ENCODE data around the gene LY6G5C. TPM values are rescaled to one million over a fixed set of nuclear protein-coding genes. Genes with fewer than 3 reads are reported as not detected.

Gene LY6G5C
- total and polyA plus RNA-seq, 9 of the 15 experiments (the other 6 are each of a cell fraction or from before 2014, with no cell fraction given), result 0.10 to 0.67 (median 0.46) TPM; not detected in 4

DNA sequence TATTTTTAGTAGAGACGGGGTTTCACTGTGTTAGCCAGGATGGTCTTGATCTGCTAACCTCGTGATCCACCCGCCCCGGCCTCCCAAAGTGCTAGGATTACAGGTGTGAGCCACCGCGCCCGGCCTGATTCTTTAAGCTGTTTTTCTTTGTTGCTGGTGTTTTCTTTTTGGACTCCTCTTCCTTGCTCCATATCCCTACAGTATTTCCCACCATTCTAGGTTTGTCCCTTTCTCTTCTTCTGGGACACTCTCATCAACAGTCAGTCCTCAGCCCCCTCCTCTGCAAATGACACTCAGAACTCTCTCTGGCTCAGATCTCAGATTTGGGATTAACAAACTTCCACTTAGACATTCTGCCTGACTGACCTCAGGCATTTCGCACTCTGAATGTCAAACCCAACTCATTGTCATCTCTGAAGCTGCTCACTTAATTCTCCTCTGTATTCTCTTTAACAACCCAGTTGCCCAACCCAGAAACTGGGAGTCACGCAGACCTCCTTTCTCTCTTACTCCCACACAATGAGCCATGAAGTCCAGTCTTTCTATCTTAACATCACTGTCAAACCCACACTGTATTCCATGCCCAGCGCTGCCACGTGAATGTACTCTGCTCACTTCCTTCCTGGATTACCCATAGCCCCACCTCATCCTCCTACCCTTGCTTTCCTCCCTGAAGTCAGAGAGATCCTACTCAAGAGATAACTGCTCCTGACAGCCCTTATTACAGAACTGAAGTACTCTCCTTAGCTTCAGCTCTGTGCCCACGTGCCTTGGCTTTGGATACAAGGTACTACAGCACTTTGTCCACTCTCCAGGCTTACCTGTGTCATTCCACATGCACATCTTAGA is 44.9 kb upstream of the LY6G5C start (continued):
- TF ChIP-seq ZNF644 (tag; IDR thresholded peaks at IDR 0.05; ENCODE audit: low read depth) (no peak; the same call in 1 of the 2 replicates), POU5F1 (IDR thresholded peaks at IDR 0.05; ENCODE audit: borderline replicate concordance, low read depth, low read length, partially characterized antibody) (no peak), TCF7 (IDR thresholded peaks at IDR 0.05; ENCODE audit: borderline replicate concordance) (no peak), HMG20A (CRISPR knock-in tag; conservative IDR thresholded peaks at IDR 0.05) (0 out of 2 replicates have a peak, but pooled peaks have one; percentile 60), NCOR1 (IDR thresholded peaks at IDR 0.05) (no peak), ZSCAN32 (CRISPR knock-in tag; IDR thresholded peaks at IDR 0.05) (no peak), ZNF354B (CRISPR knock-in tag; IDR thresholded peaks at IDR 0.05) (peak; percentile 67; the same call in 1 of the 2 replicates), TAF7 (tag; IDR thresholded peaks at IDR 0.05) (no peak), RCOR1 (IDR thresholded peaks at IDR 0.05; ENCODE audit: borderline replicate concordance in 1 of 2, low read depth in 2 of 2, low read length in 2 of 2) (no peak)
- TF ChIP-seq, protein P1, sequence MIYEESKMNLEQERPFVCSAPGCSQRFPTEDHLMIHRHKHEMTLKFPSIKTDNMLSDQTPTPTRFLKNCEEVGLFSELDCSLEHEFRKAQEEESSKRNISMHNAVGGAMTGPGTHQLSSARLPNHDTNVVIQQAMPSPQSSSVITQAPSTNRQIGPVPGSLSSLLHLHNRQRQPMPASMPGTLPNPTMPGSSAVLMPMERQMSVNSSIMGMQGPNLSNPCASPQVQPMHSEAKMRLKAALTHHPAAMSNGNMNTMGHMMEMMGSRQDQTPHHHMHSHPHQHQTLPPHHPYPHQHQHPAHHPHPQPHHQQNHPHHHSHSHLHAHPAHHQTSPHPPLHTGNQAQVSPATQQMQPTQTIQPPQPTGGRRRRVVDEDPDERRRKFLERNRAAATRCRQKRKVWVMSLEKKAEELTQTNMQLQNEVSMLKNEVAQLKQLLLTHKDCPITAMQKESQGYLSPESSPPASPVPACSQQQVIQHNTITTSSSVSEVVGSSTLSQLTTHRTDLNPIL (CRISPR knock-in tag; IDR thresholded peaks at IDR 0.05), result peak; percentile 39; the same call in 1 of the 2 replicates
- TF ChIP-seq, protein P2, sequence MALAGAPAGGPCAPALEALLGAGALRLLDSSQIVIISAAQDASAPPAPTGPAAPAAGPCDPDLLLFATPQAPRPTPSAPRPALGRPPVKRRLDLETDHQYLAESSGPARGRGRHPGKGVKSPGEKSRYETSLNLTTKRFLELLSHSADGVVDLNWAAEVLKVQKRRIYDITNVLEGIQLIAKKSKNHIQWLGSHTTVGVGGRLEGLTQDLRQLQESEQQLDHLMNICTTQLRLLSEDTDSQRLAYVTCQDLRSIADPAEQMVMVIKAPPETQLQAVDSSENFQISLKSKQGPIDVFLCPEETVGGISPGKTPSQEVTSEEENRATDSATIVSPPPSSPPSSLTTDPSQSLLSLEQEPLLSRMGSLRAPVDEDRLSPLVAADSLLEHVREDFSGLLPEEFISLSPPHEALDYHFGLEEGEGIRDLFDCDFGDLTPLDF (CRISPR knock-in tag; IDR thresholded peaks at IDR 0.05), result no peak
- TF ChIP-seq, protein P3, sequence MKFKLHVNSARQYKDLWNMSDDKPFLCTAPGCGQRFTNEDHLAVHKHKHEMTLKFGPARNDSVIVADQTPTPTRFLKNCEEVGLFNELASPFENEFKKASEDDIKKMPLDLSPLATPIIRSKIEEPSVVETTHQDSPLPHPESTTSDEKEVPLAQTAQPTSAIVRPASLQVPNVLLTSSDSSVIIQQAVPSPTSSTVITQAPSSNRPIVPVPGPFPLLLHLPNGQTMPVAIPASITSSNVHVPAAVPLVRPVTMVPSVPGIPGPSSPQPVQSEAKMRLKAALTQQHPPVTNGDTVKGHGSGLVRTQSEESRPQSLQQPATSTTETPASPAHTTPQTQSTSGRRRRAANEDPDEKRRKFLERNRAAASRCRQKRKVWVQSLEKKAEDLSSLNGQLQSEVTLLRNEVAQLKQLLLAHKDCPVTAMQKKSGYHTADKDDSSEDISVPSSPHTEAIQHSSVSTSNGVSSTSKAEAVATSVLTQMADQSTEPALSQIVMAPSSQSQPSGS (CRISPR knock-in tag; IDR thresholded peaks at IDR 0.05), result no peak
- TF ChIP-seq, protein P4, sequence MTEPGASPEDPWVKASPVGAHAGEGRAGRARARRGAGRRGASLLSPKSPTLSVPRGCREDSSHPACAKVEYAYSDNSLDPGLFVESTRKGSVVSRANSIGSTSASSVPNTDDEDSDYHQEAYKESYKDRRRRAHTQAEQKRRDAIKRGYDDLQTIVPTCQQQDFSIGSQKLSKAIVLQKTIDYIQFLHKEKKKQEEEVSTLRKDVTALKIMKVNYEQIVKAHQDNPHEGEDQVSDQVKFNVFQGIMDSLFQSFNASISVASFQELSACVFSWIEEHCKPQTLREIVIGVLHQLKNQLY (CRISPR knock-in tag; conservative IDR thresholded peaks at IDR 0.05), result 0 out of 4 replicates have a peak, but pooled peaks of 1 of the 2 experiments have one; percentile 83
